GM12892 (cell line): Measurements from ENCODE around the gene DRG2.

Experiments used
- POLR2A ChIP-seq: IDR thresholded peaks from 2 replicates; pipeline ENCODE4 v1.6.1; 2011; ENCODE audit warnings: low read depth, low read length, control low read depth
- POLR2AphosphoS5 ChIP-seq: IDR thresholded peaks from 2 replicates; pipeline ENCODE4 v1.6.1; 2011; ENCODE audit warnings: low read depth, low read length, control low read depth

DNA sequence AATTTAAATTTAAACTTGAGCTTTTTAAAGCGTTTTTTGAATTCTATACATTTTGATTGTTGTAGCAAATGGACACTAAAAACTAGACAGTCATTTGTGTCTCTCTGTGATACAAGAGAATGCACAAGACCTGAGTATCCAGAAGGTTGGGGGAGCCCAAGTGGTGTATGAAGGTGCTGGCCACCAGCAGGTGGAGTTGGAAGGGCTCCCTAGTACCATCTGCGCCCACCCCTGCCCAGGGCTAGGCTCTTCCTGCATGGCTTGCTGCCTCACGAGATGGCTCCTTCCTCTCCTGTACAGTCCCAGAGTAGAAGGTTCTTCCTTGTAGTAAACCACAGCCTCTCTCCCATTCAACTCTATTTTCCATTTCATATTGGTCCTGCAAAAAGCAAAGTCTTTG is 31.5 kb upstream of the DRG2 start:
- TF ChIP-seq POLR2A (no peak), POLR2AphosphoS5 (no peak)
